ENCODE measurements around the gene TMEM175.

Gene TMEM175

GRCh38 chr4:959338-960139 lies 27.3 kb downstream of the TMEM175 start:
- TF ChIP-seq CTCF (IDR thresholded peaks at IDR 0.05; ENCODE audit: insufficient read depth, low read length, poor library complexity, severe bottlenecking), result no peak
- DNase-seq (ENCODE audit: extremely low read depth, insufficient read length), result no peak
- Histone ChIP-seq H3K36me3 (ENCODE audit: control insufficient read depth, insufficient read depth, low read length) (peaks cover 10% of the 10 kb centered on the region), H3K4me3 (replicated peaks; ENCODE audit: low read depth, low read length) (no peak overlapping the region), H3K27me3 (replicated peaks; ENCODE audit: control insufficient read depth, insufficient read depth, low read length) (no peaks in the 10 kb centered on the region)

- Histone ChIP-seq H3K36me3 (ENCODE audit: control insufficient read depth, insufficient read depth, low read length) (peaks cover 10% of the 10 kb centered on the region), H3K27me3 (replicated peaks; ENCODE audit: control insufficient read depth, insufficient read depth, low read length) (no peaks in the 10 kb centered on the region), H3K4me3 (replicated peaks; ENCODE audit: low read depth, low read length) (no peak overlapping the region)
- no peak for DNase-seq (ENCODE audit: extremely low read depth, insufficient read length)
- TF ChIP-seq CTCF (IDR thresholded peaks at IDR 0.05; ENCODE audit: insufficient read depth, low read length, poor library complexity, severe bottlenecking), result no peak
Measured at GRCh38 chr4:960140-960635, 27.9 kb downstream of the TMEM175 start.

GRCh38 chr4:960636-961350 lies 28.5 kb downstream of the TMEM175 start:
- peaks cover 8% of the 10 kb centered on the region for H3K36me3 ChIP-seq (ENCODE audit: control insufficient read depth, insufficient read depth, low read length)
- no peak for DNase-seq (ENCODE audit: extremely low read depth, insufficient read length)
- H3K4me3 ChIP-seq (replicated peaks; ENCODE audit: low read depth, low read length), result no peak overlapping the region
- TF ChIP-seq CTCF (IDR thresholded peaks at IDR 0.05; ENCODE audit: insufficient read depth, low read length, poor library complexity, severe bottlenecking), result no peak
- no peaks in the 10 kb centered on the region for H3K27me3 ChIP-seq (replicated peaks; ENCODE audit: control insufficient read depth, insufficient read depth, low read length)

GRCh38 chr4:961351-962230 lies 29.3 kb downstream of the TMEM175 start:
- no peak for DNase-seq (ENCODE audit: extremely low read depth, insufficient read length)
- peaks cover 8% of the 10 kb centered on the region for H3K36me3 ChIP-seq (ENCODE audit: control insufficient read depth, insufficient read depth, low read length)
- H3K4me3 ChIP-seq (replicated peaks; ENCODE audit: low read depth, low read length), result no peak overlapping the region
- no peaks in the 10 kb centered on the region for H3K27me3 ChIP-seq (replicated peaks; ENCODE audit: control insufficient read depth, insufficient read depth, low read length)
- TF ChIP-seq CTCF (IDR thresholded peaks at IDR 0.05; ENCODE audit: insufficient read depth, low read length, poor library complexity, severe bottlenecking), result no peak

All from GM06990 (cell line).